ENCODE data around the gene OR6S1.

DNA sequence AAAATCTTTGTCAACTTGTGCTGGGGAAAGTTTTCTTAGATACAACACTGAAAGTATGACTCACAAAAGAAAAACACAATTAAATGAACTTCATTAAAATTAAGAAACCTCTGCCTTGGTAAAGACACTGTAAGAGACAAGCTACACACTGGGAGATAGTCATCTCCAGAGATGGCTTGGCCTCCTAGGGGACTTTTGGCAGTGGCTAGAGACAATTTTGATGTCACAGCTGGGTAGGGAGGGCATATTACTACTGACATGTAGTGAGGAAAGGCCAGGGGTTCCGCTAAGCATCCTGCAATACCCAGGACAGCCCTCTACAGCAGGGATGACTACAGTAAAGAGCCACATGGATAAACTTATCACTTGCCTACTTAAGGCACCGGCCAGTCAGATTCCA is 34.2 kb upstream of the OR6S1 start:
- TF ChIP-seq, protein P1, sequence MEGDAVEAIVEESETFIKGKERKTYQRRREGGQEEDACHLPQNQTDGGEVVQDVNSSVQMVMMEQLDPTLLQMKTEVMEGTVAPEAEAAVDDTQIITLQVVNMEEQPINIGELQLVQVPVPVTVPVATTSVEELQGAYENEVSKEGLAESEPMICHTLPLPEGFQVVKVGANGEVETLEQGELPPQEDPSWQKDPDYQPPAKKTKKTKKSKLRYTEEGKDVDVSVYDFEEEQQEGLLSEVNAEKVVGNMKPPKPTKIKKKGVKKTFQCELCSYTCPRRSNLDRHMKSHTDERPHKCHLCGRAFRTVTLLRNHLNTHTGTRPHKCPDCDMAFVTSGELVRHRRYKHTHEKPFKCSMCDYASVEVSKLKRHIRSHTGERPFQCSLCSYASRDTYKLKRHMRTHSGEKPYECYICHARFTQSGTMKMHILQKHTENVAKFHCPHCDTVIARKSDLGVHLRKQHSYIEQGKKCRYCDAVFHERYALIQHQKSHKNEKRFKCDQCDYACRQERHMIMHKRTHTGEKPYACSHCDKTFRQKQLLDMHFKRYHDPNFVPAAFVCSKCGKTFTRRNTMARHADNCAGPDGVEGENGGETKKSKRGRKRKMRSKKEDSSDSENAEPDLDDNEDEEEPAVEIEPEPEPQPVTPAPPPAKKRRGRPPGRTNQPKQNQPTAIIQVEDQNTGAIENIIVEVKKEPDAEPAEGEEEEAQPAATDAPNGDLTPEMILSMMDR (conservative IDR thresholded peaks at IDR 0.05; ENCODE audit: low read length) = no peak
- TF ChIP-seq EZH2phosphoT487 (IDR thresholded peaks at IDR 0.05; ENCODE audit: borderline replicate concordance, low read depth, low read length) = no peak
